Measurements from ENCODE around the gene BCL2L11. TPM values are rescaled to one million over a fixed set of nuclear protein-coding genes. Genes with fewer than 3 reads are reported as not detected.
"Not testable (repeated sequence)": the region's sequence is repeated elsewhere in the genome, so short reads cannot be mapped to it uniquely, and the experiment has no call there.

BCL2L11 gene, protein sequence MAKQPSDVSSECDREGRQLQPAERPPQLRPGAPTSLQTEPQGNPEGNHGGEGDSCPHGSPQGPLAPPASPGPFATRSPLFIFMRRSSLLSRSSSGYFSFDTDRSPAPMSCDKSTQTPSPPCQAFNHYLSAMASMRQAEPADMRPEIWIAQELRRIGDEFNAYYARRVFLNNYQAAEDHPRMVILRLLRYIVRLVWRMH
- total RNA-seq: 10.8 to 19.2 TPM (median 11.4 TPM) in 3 replicates
- long read RNA-seq, full-length matches to known transcripts: 2 of 3 reads
- long read RNA-seq, partial matches to known transcripts: 0 of 3 reads
- long read RNA-seq, other reads (novel, unspliced or antisense): 1 of 3 reads

GRCh38 chr2:111120253-111121027 lies at the start of gene BCL2L11:
Gene BCL2L11 (plus strand): TSS chr2:111120914. CDS start chr2:111123746, 2,832 bp downstream.
- no peaks in the 10 kb centered on the region for H3K9me3 Mint-ChIP-seq (ENCODE audit: low read depth)
- no peaks in the 10 kb centered on the region for H3K27me3 Mint-ChIP-seq (ENCODE audit: low read depth)
- peak within 1 kb of the TSS; percentile 90 for H3K27ac Mint-ChIP-seq (ENCODE audit: unreplicated experiment)
- TF ChIP-seq CTCF (IDR thresholded peaks at IDR 0.05): peak; percentile 67
- peaks cover 41% of the 10 kb centered on the region for H3K4me1 Mint-ChIP-seq (ENCODE audit: low read depth)
- H3K36me3 Mint-ChIP-seq (ENCODE audit: low read depth): peaks cover 4% of the 10 kb centered on the region
- H3K4me3 Mint-ChIP-seq (ENCODE audit: unreplicated experiment): peak within 1 kb of the TSS; percentile 92
- DNase-seq (ENCODE audit: low spot score): peak; percentile 94

DNA sequence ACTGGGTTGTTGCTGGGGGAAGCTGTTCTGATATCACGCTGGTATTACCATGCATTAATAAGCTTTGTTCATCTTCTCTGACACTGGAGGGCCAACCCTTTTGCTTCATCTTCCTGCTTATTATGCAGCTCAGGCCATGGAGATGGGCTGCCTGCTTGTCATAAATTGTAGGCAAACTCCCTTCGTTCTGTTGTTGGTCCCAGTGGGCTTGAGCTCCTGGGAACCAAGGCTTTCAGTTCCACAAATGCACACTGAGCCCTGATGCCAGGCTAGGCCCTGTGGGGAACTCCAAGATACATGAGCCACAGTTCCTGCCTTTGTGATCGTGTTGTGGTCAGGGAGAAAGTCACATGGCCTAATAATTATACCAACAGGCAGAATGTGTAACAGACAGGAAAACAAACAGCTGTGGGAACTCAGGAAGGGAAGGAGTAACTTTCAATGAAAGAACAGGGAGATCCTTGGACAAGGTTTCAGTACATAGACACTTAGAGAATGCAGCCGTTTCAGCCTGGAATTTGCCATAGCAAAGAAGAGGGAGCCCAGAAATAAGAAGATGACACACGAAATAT lies 49.0 kb upstream of the BCL2L11 start:
- Mint-ChIP-seq H3K27ac (ENCODE audit: unreplicated experiment) (peak overlapping the region; percentile 97), H3K4me3 (ENCODE audit: unreplicated experiment) (peak overlapping the region; percentile 50), H3K27me3 (ENCODE audit: low read depth) (no peaks in the 10 kb centered on the region), H3K36me3 (ENCODE audit: low read depth) (peaks cover 9% of the 10 kb centered on the region), H3K9me3 (ENCODE audit: low read depth) (peaks cover 25% of the 10 kb centered on the region), H3K4me1 (ENCODE audit: low read depth) (peaks cover 31% of the 10 kb centered on the region)
- no peak for DNase-seq (ENCODE audit: low spot score)
- TF ChIP-seq CTCF (IDR thresholded peaks at IDR 0.05): no peak

DNA sequence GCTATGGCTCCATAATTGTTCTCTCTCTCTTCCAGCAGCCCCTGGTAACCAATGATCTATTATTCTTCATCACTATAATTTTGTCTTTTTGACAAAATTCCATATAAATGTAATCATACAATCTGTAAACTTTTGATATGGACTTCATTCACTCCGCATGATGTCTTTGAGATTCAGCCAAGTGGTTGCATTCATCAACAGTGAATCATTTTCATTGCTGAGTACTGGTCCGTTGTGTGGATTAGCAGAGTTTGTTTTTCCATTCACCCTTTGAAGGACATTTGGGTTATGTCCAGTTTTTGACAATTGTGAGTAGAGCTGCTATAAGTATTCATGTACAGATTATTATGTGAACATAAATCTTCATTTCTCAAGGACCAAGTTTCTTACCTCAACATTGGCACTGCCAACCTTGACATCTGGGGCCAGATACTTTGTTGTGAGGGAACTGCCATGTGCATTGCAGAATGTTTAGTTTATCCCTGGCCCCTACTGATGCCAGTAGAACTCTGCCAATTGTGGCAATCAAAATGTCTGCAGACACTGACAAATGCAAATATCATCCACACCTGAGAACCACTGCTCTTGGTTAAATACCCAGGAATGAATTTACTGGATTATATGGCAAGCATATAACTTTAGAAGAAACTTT lies 48.4 kb upstream of the BCL2L11 start:
- Mint-ChIP-seq H3K4me3 (ENCODE audit: unreplicated experiment) (no peak overlapping the region), H3K9me3 (ENCODE audit: low read depth) (peaks cover 28% of the 10 kb centered on the region), H3K27me3 (ENCODE audit: low read depth) (no peaks in the 10 kb centered on the region), H3K36me3 (ENCODE audit: low read depth) (peaks cover 9% of the 10 kb centered on the region), H3K4me1 (ENCODE audit: low read depth) (peaks cover 31% of the 10 kb centered on the region), H3K27ac (ENCODE audit: unreplicated experiment) (peak overlapping the region; percentile 97)
- no peak for DNase-seq (ENCODE audit: low spot score)
- TF ChIP-seq CTCF (IDR thresholded peaks at IDR 0.05): no peak

DNA sequence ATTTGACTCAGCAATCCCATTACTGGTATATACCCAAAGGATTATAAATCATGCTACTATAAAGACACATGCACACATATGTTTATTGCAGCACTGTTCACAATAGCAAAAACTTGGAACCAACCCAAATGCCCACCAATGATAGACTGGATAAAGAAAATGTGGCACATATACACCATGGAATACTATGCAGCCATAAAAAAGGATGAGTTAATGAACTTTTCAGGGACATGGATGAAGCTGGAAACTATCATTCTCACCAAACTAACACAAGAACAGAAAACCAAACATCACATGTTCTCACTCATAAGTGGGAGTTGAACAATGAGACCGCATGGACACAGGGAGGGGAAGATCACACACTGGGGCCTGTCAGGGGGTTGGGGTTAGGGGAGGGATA lies 38.1 kb upstream of the BCL2L11 start:
- H3K4me1 Mint-ChIP-seq (ENCODE audit: low read depth); H3K27ac Mint-ChIP-seq (ENCODE audit: unreplicated experiment); H3K4me3 Mint-ChIP-seq (ENCODE audit: unreplicated experiment); DNase-seq (ENCODE audit: low spot score): not testable (repeated sequence)
- H3K9me3 Mint-ChIP-seq (ENCODE audit: low read depth): peaks cover 20% of the 10 kb centered on the region
- H3K27me3 Mint-ChIP-seq (ENCODE audit: low read depth): peaks cover 53% of the 10 kb centered on the region
- peaks cover 11% of the 10 kb centered on the region for H3K36me3 Mint-ChIP-seq (ENCODE audit: low read depth)

DNA sequence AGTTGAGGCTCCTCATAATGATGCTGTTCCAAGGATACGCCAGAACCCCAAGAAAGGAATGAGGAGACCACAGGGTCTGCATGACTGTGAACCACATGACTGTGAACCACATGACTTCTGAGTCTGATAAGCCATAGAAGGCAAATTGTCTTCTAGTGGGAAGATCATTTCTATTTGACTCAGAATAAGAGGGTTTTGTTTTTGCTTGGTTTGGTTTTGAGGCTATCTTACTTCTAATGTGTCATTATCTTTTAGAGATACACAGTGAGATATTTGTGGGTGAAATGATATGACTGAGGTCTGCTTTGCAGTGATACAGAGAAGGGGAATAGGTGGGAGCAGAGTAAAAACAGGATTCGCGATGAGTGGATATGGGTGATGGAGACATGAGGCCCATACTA lies 28.9 kb upstream of the BCL2L11 start:
- Mint-ChIP-seq H3K27me3 (ENCODE audit: low read depth) (peaks cover 29% of the 10 kb centered on the region), H3K27ac (ENCODE audit: unreplicated experiment) (no peak overlapping the region)
- no peak for TF ChIP-seq CTCF (IDR thresholded peaks at IDR 0.05)

More for the DNA sequence above, 28.9 kb upstream of the BCL2L11 start:
- Mint-ChIP-seq H3K4me3 (ENCODE audit: unreplicated experiment) (no peak overlapping the region), H3K36me3 (ENCODE audit: low read depth) (no peaks in the 10 kb centered on the region), H3K4me1 (ENCODE audit: low read depth) (no peaks in the 10 kb centered on the region), H3K9me3 (ENCODE audit: low read depth) (no peaks in the 10 kb centered on the region)
- no peak for DNase-seq (ENCODE audit: low spot score)

All from chondrocyte (in vitro differentiated cells).